Midbrain (tissue), 1 donor: Measurements from ENCODE around the gene TET3.

Source experiments
- DNase-seq: peaks from one replicate; lab custom pipeline; 2025; lab: John Stamatoyannopoulos, UW

TET3 gene

DNA sequence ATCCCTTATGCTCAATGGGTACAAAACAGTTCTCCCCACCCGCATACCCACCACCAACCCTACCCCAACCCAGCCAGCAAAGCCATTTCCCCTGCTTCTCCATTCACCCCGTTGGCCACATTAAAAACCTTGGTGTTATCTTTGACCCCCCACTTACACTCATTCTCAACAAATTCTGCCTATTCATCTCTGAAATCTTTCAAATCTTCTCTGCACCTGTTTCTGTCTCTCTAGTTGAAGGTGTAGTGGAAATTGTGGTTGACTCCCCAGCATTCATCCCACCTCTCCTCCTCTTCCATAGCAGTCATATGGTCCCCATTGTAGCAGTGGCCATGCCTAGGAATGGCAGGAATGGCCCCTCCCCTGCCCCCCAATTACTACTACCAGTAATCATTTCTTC is 20.5 kb upstream of the TET3 start:
- DNase-seq, result no peak

DNA sequence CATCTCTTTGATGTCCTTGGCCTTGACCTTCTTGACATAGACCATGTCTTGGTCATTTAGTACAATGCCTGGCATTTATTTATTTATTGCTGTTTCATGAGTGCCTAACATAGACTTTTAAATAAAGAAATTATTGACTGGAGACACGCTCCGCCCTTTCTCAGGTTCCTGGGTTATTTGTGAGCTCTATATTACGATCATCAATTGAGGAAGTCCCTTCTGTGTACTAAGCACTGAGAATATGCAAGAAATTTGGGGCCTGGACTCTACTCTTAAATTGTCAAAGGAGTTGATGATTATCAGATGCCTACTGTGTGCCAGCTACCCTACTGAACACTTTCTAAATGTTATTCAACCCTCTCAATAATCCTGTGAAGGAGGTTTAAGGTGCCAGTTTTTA is 19.7 kb upstream of the TET3 start:
- DNase-seq, result no peak

DNA sequence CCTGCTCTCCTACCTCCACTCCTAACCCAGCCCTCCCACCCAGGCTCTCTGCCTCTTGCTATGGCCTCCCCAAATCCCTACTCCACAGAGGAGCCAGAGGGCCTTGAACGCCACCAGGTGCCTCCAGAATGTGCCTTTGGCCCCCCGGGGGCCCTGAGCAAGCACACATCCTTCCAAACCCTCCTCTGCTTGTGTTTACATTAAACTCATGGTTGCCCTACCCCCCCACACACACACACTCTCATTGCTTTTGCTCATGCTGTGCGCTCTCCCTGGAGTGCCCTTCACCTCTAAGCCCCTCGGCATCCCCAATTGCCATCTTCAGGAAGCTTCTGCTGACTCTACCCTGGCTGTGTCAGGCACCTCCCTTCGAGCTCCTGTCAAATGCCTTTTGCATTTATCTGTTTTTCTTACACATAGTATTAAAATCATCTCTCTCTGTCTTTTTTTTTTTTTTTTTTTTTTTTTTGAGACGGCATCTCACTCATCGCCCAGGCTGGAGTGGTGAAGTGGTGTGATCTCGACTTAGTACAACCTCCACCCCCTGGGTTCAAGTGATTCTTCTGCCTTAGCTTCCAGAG is 16.3 kb upstream of the TET3 start:
- no peak for DNase-seq

DNA sequence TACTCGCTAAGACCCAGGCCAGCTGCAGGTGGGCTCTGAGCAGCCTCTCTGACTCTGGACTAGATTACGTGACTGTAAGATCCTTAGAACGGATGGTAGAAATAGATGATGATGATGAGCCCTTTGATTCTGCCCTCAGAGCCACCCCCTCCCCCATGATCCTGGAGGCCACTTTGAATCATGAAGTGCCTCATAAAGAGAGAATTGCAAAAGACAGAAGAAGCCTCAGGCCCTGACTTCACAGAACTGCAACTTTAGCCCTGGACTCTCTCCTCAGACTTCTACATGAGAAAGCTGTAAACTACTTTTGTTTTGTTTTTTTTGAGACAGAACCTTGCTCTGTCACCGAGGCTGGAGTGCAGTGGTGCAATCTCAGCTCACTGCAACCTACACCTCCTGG is 15.4 kb upstream of the TET3 start:
- DNase-seq, result no peak

DNA sequence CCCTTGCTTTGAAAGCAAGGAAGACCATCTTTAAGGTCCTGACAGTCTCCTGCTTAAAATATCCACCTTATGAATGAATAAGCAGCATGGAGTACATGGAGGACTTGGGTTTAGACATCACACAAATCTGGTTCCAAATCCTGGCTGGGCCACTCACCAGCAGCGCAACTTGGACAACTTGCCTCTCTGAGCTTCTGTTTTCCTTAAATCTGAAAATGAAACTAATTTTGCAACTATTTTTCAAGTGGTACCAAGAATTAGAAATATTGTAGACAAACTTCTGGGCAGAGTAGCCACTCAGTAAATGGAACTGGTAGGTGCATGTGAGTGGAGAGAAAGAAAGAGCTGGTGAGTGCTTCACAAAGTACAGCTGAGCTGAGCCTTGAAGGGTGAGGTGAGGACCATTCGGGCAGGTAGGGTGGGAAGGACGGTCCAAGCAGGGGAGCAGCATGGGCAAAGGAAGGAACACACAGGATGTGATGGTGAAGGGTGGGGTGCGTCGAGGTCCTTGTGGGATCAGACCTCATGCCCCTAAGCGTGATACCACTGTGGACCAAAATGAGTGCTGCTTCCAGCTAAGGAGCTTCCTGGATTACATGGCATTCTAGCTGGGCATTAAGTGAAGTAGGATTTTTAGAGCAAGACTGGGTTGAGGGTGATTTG is 14.4 kb upstream of the TET3 start:
- DNase-seq, result no peak

DNA sequence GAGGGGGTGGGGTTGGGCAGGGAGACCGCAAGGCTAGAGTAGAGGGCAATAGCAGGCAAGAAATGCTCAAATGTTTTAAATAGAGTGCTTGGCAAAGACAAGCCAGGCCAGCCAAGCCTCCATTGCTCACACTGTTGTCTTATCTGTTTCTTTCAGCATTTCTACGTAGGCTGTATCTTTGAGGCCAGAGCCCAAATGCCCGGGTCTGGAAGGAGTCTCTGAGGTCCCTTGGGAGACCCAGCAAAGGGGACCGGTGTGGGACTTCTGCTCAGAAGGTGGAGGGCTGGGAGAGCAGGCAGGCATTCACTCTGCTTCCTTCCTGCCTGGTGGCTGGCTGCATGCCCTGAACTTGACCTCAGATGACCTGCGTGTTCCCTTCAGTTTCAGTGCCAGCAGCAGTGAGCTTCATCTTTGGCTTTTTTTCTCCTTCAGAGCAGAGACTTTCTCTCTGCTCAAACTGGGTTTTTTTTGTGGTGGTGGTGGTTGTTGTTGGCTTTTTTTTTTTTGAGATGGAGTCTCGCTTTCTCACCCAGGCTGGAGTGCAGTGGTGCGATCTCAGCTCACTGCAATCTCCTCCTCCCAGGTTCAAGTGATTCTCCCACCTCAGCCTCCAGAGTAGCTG is 13.7 kb upstream of the TET3 start:
- peak; percentile 28 for DNase-seq

DNA sequence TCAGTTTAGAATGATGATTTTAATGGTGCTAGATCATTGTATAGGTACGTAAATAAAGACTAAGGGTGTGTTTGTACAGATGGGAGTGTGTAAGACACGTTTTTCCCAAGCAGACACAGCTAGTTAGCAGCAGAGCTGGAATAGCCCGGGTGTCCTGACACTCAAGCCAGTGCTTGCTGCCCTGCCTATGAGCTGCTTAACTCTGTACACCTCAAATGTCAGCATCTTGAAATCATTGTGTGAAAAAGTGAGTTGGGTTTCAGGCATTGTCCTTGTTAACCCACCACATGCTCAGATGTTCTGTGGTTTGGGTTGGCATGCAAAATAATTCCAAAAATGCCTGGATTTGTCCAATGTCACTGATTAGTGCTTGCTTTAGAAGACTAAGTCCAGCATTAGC is 13.0 kb upstream of the TET3 start:
- no peak for DNase-seq

DNA sequence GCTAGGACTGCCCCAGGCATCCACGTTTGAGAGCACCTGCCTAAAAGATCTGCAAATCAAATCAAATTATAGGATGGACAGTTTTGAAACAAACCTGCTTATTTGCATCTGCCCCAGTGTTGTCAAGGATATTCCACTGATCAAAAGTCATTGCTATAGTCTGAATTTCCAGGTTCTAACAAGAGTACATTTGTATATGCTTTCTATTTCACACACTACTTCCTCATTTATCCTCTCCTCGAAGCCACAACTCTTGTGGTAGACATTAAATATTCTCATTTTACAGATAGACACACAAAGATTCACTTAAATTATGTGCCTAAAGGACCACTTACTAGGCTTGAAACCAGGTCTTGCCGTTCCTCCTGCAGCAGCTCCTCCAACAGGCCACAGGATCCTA is 11.9 kb upstream of the TET3 start:
- no peak for DNase-seq

DNA sequence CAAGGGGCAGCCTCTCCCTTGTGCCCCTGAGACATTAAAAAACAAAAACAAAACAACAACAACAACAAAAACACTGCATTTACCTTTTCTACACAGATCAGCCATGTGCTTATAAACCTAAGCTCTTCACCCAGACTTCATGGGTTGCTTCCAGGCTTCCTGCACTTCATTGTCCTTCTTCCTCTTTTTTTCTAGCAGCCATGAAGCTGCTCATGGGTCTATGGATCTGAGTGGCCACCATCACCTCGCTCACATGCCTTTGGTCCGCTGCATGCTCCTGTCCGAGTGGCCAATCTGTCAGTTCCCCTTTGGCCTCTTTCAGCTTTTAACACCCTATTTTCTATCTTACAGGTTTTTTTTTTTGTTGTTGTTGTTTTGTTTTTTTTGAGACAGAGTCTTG is 9.0 kb upstream of the TET3 start:
- no peak for DNase-seq

DNA sequence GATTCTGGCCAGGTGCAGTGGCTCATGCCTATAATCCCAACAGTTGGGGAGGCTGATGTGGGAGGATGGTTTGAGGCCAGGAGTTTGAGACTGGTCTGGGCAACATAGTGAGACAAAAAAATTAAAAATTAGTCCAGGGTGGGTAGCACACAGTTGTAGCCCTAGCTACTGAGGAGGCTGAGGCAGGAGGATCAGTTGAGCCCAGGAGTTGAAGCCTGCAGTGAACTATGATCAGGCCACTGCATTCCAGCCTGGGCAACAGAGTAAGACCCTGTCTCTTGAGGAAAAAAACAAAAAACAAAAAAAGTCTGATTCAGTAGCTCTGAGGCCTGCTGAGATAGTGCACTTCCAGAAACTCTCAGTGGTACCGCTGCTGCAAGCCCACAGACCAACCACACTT is 7.9 kb upstream of the TET3 start:
- no peak for DNase-seq

DNA sequence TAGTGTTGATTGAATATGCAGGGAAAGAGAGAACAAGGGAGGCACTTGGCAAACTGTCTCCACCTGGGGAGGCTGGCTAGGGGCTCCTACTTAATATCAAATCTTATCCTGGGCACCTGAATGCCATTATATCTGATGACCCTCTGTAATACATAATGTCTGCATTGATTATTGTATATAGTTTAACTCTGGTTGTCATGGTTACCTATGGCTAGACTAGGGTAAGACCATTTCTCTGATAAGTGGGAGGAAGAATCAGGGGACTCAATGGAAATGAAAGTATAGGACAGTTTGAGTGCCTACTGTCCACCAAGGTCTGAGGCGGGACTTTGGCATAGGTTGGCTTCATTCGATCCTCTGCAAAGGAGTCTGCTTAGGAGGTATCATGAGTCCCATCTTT is 7.2 kb upstream of the TET3 start:
- DNase-seq, result no peak

DNA sequence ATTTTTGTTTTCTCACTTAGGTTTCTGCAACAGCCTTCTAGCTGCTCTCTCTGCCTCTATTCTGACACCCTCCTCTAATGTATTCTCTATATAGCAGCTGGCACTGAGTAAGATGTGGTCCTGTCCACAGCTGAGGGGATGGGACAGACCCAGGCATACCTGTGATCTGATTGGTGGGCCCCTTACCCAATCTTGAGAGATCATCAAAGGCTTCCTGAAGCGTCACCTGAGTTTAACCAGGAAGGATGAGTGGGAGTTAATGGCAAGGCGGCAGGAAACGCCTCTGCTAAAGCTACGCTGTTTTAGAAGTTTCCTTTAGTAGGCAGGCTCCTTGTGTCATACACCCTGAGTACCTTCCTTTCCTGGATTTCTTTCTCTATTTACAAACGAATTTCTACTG is 5.7 kb upstream of the TET3 start:
- no peak for DNase-seq

DNA sequence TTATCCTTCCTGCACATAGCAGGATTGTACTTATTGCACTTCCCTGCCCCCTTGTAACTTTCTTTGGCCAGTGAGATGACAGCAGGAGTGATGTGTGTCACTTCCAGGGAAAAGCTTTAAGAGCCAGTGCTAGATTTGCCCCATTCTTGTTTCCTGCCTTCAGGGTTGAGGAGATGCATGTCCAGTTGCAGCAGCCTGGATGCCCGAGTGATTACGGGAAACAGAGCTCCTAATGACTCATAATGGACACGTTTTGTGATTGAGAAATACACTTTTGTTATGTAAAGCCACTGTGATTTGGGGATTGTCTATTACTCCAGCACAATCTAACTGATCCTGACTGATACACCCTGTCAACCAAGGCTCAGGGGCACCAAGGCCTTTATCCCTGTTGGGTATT is 5.0 kb upstream of the TET3 start:
- DNase-seq, result no peak

DNA sequence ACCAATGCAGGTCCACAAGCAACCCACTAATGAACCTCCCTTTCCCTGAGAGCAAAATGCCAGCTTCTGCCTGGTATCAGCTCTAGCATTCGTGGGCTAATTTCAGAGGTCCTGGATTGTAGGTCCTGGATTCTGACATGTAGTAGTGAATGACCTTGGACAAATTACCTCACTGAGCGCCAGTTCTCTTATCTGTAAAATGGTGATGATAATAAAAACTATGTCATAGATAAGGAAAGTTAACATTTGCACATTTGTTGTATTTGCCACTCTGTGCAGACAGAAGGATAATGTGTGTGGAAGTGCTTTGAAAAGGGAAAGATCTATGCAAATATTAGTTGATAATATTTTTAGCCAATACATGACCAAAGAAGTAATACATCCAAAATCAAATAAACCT is 4.1 kb upstream of the TET3 start:
- no peak for DNase-seq

DNA sequence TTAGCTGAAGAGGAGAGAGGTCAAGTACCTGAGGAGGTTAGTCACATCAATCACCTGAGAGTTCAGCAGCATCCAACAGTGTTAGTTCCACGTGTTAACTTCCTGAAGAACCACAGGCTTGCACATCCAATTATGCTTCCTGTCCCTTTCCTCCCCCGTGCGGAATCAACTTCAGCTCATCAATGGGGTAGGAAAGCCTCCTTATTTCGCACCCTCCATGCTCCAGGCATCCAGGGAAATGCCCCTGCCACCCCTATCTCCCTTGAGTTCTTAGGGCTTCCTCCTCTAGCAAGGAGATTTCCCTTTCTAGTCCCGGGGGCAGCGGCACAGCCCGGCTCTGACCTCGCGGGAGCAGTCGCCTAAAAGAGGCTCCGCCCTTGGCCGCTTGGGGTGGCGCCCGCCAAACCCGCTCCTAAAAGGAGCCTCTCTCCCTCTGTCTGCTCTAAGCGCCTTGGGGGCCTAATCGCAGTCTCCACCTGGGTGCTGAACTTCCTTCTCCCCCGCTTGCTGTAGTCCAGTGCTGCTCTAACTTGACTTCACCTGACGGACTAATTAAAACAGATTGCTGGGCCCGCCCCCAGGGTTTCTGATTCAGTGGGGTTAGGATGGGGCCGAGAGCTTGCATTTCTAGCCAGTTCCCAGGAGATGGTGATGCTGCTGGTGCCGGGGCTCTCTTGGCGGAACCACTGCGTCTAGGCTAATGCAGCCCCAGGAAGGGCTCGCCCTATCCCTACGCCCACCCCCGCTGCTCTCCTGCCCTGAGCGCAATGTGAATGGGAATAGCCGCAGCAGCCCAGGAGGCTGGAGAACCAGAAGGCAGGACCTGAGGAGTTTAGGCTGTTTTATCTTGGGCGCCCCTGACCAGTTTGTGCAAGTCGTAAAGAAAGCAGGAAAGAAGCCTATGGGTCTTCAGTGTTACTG is 3.4 kb upstream of the TET3 start:
- DNase-seq, result no peak

DNA sequence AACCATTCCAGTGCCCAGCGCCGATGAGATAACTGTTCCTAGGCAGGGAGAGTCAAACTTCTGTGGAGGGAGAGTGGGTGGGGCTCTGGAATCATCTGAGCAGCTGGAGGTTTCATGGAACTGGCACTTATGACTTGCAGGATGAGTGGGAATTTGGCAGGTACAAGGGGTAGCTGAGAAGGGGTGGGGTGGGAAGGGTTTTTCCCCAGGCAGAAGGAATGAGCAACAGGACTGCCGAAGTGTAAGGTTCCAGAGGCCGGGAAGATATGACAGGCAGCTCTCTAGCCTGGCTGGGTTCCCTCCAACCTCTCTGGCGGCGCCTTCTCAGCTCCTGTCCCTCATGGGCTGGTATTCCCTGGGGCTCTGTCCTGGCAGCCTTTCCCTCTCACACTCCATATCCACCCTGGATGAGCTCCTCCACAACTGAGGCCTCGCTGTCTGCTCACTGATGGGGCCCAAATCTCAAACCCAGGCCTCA is 2.5 kb upstream of the TET3 start:
- no peak for DNase-seq

DNA sequence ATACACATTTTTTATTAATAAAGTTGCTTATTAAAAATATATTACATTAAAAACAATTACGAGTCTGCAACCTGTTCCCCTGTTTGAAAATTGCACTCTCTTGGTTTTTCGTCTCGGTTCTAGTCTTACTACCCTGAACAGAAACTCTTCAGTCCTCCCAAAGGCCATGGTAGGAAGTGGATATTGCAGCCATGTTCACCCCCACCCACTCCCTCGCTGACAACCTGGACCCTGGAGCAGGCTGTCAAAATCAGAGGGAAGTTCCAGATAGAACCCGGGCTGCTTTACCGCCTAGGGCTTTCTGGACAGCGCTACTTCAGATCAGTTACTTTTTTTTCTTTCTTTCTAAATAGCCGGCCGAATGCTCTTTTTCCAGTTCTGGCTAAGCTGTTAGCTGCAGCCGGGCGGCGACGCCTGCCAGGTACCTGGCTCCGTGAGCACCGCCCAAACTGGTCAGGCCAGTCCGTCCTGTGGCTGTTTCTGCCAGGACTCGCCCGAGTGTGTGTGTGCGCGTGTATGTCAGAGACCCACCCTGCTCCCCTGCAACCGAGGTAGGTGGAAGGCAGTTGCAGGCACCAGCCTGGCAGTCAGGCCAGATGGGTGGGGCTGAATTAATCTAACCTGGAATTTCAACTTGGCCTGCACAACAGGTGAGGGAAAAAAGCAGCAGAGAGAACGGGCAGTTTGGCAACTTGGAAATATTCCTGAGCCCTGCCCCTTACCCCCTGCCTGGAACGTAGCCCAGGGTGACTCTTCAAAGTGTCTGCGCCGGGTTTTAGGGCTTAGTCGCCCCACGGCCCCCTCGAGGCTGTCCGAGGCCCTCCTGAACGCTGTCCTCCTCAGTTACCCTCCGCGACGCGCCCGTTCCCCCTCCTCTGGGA is 1.1 kb upstream of the TET3 start:
- no peak for DNase-seq

DNA sequence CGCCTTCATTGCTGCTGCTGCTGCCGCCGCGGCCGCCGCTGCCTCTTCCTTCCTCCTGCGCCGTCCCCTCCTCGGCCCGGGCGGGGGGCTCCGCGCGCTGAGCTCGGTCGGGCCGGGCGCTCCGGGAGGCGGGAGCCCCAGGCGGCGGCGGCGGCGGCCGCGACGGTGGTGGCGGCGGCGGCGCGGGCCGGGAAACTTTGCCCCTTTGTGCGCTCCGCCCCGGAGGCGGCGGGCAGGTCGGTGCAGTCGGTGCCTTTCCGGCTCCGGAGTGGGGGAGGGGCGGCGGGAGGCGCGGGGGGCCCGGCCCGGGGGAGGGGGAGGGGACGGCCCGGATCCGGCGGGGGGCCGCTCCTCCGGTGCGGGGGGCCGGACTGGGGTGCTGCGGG is 205 bp downstream of the TET3 start:
- DNase-seq, result no peak

DNA sequence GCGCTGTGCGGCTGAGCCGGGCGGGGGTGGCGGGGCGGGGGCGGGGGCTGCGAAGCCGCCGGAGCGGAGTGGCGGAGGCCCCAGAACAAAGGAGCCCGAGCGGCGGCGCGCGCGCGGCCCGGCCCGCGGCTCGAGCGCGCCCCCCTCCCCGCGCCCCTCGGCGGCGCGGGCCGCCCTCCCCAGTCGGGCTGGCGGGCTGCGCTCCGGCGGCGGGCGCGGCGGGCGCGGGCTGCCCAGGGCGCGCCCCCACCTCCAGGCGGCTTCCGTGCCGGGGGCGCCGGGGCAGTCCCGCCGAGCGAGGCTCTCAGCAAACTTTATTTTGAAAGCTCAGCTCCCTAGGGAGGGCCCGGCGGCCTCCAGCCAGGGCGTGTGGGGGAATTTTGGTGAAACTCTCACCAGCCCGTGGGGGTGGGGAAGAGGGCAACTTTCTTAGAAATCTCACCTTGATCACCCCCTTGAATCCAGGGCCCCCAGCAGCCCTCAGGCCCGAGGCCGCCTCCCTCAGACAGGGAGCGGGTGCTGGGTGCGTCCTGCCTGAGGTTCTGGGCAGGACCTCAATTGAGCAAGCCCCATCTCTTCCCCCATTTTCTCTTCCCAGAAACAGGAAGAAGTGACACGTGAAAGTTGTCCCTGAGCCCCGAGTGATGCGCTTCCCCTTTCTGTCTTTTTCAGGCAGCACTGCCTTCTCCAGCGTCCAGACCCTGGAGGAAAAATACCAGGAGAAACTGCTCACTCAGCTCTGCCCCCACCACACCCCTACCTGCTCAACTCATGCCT is 786 bp downstream of the TET3 start:
- peak; percentile 14 for DNase-seq

DNA sequence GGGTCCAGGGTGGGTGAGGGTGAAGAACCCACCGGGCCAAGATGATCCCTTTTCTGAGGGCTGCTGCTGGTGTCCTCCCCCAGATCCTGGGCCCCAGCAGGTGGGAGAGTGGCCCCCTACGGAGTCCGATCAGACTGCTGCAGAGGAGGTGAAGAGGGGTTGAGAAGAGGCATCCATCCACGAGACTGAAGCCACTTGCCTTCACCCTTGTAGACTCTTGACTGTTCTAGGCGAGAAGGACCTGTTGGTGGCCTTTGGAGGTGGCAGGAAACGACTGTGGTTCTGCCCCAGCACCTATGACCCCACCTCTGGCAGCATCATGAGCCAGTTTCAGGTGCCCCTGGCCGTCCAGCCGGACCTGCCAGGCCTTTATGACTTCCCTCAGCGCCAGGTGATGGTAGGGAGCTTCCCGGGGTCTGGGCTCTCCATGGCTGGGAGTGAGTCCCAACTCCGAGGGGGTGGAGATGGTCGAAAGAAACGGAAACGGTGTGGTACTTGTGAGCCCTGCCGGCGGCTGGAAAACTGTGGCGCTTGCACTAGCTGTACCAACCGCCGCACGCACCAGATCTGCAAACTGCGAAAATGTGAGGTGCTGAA is 1.5 kb downstream of the TET3 start:
- DNase-seq, result no peak
